GM18505 (cell line): ENCODE results near the gene HNMT.
A peak's percentile ranks its signal among the peaks of the same experiment; 100 is the strongest.

Experiments used
- ATAC-seq: cut with Tn5 transposase; IDR thresholded peaks from one replicate; pipeline ENCODE4 v1.9.1; 2021; ENCODE audit not compliant: unreplicated experiment
- POLR2A ChIP-seq: IDR thresholded peaks from 4 replicates; pipeline ENCODE4 v1.6.1; 2011; ENCODE audit warnings: borderline replicate concordance; ENCODE audit not compliant: insufficient read depth, insufficient read length; ENCODE audit errors: extremely low read depth

HNMT gene

DNA sequence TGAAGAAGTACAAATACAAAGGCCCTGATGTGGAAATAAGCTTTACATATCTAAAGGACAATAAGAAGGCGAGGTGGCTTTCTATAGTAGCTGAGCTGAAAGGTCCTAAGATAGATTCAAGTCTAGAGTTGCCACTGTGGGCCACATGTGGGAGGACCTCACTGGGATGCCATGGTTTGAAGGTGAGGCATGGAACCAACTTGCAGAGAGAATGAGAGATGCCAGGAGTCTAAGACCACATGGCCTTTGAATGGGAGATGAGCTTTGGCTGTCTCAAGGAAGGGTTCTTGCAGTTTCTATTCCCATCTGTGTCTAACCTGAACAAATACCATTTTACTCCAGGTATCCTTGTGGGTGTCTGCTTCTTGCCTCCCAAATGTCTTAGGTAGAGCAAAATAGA lies 53.6 kb downstream of the HNMT start:
- no peak for ATAC-seq

DNA sequence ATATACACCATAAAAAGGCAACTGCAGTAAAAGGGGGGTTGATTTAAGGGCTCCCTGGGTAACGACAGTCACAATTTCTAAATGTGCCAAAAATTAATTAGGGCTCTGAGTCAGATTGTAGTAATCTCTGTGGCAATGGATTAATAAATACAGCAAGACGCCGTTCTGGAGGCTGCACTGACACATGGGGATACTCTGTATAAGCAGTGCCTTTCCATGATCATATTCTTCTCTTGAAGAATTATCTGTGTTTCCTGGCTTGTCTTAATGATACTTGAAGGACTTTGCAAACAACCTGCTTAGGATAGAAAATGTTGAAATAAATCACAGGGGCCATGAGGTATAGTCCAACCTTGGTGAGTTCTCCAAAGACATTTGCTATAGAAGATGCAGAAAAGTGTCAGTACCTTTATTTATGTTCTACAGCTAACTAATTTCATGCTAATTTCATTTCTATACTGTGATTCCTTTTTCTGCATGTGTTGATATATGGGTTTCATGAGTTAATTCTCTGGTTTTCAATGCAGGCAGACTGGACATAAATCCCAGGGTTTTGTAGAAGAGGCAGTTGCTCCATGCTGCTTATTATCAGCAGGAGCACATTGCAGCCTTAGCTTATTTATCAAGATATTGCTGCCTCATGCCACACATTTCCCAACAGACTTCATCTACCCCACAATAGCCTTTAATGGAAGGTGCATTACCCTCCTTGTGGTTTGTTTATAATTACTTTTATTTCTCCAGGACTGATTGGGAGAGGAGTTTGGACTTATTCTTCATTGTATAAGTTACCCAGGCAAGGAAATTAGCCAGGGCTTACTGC lies 54.8 kb downstream of the HNMT start:
- no peak for ATAC-seq
- TF ChIP-seq POLR2A, result no peak

More for the DNA sequence above, 53.6 kb downstream of the HNMT start:
- TF ChIP-seq POLR2A, result no peak

DNA sequence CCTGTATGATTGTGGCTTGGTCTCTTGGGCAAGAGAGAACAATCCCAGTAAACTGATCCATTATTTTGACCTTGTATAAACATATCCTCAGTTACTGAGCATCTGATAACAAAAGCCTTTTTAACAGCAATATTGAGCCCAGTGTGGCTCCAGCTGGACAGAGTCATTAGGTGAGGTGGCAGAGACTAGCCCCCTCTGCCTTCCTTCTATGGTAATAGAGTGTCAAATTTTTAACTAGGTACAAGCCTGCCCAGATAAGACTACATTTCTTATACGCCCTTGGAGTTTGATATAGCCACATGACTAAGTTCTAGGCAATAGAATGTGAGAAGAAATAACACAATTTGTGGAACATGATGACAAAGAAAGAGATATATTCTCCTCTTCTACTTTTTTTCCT lies 56.2 kb downstream of the HNMT start:
- TF ChIP-seq POLR2A, result no peak
- no peak for ATAC-seq

DNA sequence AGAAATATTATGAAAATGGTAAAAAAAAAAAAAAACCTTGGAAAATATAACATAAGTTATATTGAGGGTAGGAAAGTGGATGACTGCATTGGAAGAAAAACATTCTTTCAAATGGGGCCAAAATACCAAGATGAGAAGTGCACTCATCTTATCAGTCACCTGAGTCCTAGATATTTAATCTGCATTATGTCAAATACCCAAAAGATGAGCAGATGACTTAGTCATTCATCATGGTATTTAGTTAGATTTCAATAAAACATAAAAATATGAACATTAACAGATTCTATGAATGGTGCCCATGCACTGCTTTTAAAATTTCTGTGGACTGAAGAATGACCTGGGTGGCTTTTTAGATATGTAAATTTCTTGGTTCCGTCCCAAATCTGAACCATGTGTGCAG lies 56.9 kb downstream of the HNMT start:
- ATAC-seq, result no peak
- no peak for TF ChIP-seq POLR2A

DNA sequence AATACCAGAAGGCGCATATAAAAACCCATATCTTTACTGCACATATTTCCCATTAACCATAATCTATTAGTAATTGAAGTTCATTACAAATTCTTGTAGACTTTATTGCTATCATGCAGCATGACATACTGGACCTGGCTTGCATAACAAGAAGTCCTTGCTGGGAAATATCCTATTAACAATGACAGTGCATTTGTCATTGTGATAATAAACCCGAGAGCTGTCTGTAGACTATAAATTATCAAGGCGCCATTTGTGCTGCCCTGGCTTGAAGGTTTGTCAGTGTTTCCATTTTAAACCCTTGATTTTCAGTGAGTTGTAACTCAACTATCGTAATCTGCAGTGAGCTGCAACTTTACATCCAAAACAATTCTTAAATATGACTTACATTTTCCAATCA lies 59.0 kb downstream of the HNMT start:
- no peak for ATAC-seq
- no peak for TF ChIP-seq POLR2A

DNA sequence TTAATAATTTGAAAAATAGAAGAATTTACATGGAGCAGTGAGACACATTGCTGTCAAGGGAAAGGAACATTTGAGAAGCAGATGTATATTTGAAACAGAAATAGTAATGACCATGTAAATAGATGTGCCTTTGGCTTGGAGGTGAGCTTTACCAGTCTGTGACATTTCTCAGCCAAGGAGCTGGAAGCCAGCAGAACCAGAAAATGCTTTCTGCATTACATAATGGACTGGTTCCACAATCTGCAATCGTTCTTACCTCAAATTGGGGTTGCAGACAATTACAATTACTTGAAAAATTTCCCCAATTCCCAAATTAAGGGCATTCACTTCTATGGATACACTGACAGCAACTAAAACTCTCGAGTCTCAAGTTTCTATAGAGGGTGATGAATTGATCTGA lies 59.7 kb downstream of the HNMT start:
- no peak for TF ChIP-seq POLR2A
- no peak for ATAC-seq

DNA sequence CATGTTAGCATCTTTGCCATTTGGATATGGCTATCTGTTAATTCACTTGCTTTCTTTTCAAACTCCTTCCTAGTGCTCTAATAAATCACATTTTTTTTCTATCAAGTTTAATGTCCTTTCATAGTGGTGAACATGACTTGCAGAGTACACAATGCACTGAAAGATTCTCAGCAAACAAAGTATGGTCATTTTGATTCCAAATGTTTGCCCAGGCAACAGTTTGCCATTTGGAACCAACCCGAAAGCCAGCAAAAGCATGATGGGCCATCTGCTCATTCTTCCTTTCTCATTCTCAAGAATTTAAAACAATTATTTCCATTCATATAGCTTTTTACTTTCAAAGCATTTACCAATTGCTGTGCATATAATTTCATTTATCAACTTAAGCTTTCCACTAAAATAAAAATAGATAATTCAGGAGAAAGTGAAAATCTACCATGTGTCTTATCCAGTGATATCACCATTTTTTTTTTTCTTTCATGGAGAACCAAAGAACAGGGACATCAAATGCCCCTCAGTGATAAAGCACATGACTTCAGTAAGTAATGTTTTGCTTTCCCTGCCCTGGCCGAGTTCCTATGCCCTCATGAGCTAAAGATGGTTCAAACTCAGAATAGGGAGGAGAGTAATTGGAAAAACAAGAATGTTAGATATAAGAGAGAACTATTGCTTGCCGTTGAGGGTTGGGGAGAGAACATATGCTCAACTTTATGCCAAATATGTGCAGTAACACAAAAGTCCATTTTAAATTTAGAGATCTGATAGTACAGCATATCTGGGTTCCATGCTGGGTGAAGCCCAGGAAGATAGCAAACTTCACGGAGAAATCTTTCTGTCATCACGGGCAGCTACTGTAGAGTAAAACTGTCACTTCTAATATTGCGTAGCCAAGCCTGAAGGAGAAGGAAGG lies 62.1 kb downstream of the HNMT start:
- no peak for ATAC-seq
- TF ChIP-seq POLR2A, result no peak

DNA sequence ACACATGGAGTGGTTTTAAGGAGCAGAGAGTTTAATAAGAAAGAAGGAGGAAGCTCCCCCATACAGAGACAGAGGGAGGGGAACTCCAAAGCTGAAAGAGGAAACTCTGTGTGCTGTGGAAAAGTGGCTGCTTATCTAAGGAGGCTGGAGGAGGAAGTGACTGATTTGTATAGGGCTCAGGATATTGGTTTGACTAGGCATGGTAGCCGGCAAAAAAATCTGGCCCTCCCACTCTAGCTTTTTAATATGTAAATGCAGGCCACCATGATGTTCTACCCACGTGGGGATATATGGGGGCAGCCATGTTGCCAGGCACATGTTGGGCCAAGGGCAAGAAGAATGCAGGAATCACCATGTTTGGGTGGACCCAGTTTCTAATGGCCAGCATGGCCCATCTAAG lies 64.3 kb downstream of the HNMT start:
- TF ChIP-seq POLR2A, result no peak
- ATAC-seq, result peak; percentile 46

DNA sequence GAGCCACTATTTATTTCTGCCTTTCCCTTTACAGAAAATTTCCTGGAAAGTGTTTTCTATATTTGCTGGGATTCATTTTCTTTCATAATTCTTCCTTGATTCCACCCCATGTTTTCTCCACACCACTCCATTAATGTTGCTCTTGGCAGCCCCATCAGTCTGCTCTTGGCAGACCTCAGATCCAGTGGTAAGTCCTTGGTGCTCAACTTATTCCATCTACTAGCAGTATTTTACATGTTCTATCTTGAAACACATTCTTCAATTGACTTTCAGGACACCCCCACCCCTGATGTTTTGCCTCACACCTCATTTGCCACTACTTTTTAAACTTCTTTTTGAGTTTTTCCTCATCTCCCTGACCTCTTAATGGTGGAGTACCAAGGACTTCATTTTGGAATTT lies 65.0 kb downstream of the HNMT start:
- TF ChIP-seq POLR2A, result no peak
- no peak for ATAC-seq

DNA sequence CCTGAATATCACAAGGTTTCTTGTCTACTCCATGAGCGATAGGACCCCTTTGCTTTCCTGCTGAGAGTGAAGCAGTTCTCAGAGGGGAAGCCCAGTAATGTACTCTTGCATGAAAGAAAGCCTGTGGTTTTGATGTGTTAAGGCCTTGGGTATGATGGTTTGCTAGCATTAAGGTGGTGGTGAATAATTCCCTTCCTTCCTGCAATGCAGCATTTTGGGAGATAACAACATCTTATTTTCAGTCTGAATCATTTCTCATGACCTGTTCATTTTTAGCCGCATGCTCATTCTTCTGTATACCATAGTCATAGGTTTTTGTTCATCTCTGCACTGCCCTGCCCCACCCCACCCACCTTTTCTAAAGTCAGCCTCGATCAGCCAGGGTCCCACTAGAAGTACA lies 66.2 kb downstream of the HNMT start:
- no peak for TF ChIP-seq POLR2A
- ATAC-seq, result peak; percentile 84

DNA sequence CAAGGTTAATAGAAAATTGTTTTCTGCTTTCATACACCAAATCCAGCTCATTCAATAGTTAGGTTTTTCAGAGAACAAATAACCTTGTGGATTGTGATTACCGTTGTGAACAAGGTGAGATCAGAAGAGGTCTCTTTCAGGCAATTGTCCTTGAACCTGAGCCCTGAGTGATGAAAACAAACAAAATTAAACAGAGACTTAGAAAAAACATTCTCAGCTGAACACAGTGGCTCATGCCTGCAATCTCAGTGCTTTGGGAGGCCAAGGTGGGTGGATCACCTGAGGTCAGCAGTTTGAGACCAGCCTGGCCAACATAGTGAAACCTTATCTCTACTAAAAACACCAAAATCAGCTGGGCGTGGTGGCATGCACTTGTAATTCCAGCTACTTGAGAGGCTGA lies 68.1 kb downstream of the HNMT start:
- ATAC-seq, result no peak

DNA sequence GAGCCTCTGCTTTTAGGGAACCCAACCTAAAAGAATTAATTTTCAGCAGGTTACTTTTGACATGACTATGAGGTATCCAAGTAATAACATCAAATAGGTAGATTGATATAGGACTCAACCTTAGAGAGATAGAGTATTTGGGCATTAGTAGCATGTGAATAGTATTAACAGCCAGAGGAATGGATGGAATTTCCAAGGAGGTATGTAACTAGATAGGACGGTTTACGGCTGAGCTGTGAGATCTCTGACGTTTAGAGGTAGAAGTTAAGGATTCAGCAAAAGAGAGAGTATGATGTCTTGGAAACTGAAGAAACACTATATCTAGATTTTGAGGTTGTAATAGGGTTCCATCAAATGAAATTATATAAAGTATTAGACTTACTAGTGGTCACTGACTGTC lies 70.3 kb downstream of the HNMT start:
- ATAC-seq, result no peak
- no peak for TF ChIP-seq POLR2A

More for the DNA sequence above, 68.1 kb downstream of the HNMT start:
- TF ChIP-seq POLR2A, result no peak

DNA sequence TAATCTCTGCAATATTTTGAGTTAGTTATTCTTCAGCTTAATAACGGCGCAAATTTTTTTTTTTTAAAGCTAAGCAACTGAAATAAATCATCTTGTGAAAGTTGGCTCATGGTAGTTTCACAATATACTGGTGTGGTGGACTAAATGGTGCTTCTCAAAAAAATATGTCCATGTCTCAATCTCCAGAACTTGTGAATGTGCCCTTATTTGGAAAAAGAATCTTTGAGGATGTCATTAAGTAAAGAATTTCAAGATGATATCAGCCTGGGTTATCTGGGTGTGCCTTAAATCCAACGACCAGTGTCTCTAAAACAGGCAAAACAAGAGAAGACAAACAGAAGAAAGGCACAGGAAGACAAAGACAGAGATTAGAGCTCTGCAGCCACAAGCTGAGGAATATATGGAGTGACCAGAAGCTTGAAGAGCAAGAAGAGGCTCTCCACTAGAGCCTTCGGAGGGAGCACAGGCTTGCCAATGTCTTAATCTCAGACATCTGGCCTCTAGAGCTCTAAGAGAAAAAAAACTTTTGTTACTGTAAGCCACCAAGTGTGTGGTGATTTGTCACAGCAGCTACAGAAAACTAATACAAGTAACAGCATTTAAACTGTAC lies 71.4 kb downstream of the HNMT start:
- no peak for TF ChIP-seq POLR2A
- no peak for ATAC-seq
